Measurements from ENCODE around the gene ARHGAP6. TPM values are rescaled to one million over a fixed set of nuclear protein-coding genes. Genes with fewer than 3 reads are reported as not detected.

ARHGAP6 gene
- polyA plus RNA-seq, 1 donor = 5.1 TPM

GRCh38 chrX:11117745-11118144 lies 548.0 kb downstream of the ARHGAP6 start:
- Histone ChIP-seq H3K36me3 (ENCODE audit: control insufficient read depth, insufficient read depth, low read length) (peaks cover 64% of the 10 kb centered on the region), H3K4me3 (ENCODE audit: low read length) (no peak overlapping the region), H3K9me3 (ENCODE audit: control insufficient read depth, low read depth, low read length) (no peaks in the 10 kb centered on the region), H3K27ac (ENCODE audit: low read length) (no peak overlapping the region), H3K27me3 (ENCODE audit: control insufficient read depth, insufficient read depth, low read length) (no peaks in the 10 kb centered on the region), H3K4me1 (ENCODE audit: control insufficient read depth, insufficient read depth, low read length) (peaks cover 3% of the 10 kb centered on the region)
- WGBS (ENCODE audit: insufficient coverage, low lambda C conversion rate) = no CpG with 5 or more reads among the region's 3 CpGs
- no peak for DNase-seq

GRCh38 chrX:11113731-11114130 lies 552.0 kb downstream of the ARHGAP6 start:
- peak in 1 of 2 donors; percentile 24 for DNase-seq
- Histone ChIP-seq H3K36me3 (ENCODE audit: control insufficient read depth, insufficient read depth, low read length) (peaks cover 38% of the 10 kb centered on the region), H3K27ac (ENCODE audit: low read length) (peak overlapping the region; percentile 20)

DNA sequence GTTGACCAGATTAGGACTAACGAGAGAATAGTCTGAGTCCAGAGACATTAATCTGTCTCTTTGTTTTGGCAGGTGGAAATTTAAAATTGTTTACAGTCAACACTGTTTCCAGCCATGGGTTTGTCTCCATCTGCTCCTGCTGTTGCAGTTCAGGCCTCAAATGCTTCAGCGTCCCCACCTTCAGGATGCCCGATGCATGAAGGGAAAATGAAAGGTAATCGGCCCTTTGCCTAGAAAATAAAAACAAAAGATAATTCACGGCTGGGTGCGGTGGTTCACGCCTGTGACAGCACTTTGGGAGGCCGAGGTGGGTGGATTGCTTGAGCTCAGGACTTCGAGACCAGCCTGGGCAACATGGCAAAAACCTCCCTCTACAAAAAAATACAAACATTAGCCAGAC lies 553.8 kb downstream of the ARHGAP6 start:
- peak in 1 of 2 donors; percentile 44 for DNase-seq
- H3K36me3 ChIP-seq (ENCODE audit: control insufficient read depth, insufficient read depth, low read length) = peaks cover 26% of the 10 kb centered on the region
- peak overlapping the region; percentile 68 for H3K27ac ChIP-seq (ENCODE audit: low read length)
- H3K9me3 ChIP-seq (ENCODE audit: control insufficient read depth, low read depth, low read length) = no peaks in the 10 kb centered on the region
- WGBS (ENCODE audit: insufficient coverage, low lambda C conversion rate) = no CpG with 5 or more reads among the region's 9 CpGs
- H3K4me3 ChIP-seq (ENCODE audit: low read length) = peak overlapping the region; percentile 93
- H3K4me1 ChIP-seq (ENCODE audit: control insufficient read depth, insufficient read depth, low read length) = peaks cover 3% of the 10 kb centered on the region
- no peaks in the 10 kb centered on the region for H3K27me3 ChIP-seq (ENCODE audit: control insufficient read depth, insufficient read depth, low read length)

More at GRCh38 chrX:11113731-11114130, 552.0 kb downstream of the ARHGAP6 start:
- Histone ChIP-seq H3K27me3 (ENCODE audit: control insufficient read depth, insufficient read depth, low read length) (no peaks in the 10 kb centered on the region), H3K9me3 (ENCODE audit: control insufficient read depth, low read depth, low read length) (no peaks in the 10 kb centered on the region), H3K4me3 (ENCODE audit: low read length) (no peak overlapping the region), H3K4me1 (ENCODE audit: control insufficient read depth, insufficient read depth, low read length) (peaks cover 3% of the 10 kb centered on the region)

DNA sequence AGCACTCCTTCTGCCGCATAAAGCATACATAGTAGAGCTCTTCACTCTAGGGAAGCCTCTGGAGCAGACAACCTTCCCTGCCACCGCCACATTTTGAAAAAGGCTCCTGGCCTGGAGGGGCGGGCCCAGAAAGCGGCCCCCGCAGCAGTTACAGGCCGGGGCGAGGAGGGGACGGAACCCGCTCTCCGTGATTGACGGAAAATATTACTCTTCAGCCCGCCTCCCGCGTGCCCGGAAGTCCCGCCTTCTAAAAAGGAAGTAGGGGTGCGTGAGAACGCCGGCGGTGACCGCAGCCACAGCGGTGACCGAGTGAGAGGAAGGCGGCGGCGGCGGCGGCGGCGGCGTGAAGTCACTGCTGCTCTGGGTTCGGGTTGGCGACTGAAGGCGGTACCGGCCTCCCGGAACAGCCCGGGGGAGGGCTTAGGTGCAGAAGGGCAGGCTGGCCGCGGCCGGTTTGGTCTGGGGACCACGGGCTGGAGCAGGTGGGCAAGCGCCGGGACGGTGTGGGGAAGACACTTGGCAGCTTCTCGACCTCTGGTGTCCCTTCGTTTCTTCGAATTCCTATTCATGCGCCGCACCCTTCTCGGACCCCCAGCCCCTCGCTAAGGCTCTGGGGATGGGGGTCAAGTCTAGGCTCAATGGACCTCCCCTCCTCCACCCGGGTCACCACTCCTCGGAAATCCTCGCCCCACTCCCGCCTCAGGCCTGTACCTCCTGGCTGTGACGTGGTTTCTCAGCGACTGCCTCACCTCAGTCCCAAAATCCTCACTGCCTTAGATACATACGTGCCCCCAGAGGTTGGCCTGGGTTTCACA lies 554.5 kb downstream of the ARHGAP6 start, which contains the start of gene HCCS:
Gene HCCS, plus strand, starts transcription at position 296 of the 815 bp plus-strand sequence. CDS start 729 bp downstream, outside the sequence.
- Histone ChIP-seq H3K27ac (ENCODE audit: low read length) (peak within 1 kb of the TSS; percentile 68), H3K36me3 (ENCODE audit: control insufficient read depth, insufficient read depth, low read length) (peaks cover 22% of the 10 kb centered on the region), H3K9me3 (ENCODE audit: control insufficient read depth, low read depth, low read length) (no peaks in the 10 kb centered on the region), H3K27me3 (ENCODE audit: control insufficient read depth, insufficient read depth, low read length) (no peaks in the 10 kb centered on the region), H3K4me3 (ENCODE audit: low read length) (peak within 1 kb of the TSS; percentile 93), H3K4me1 (ENCODE audit: control insufficient read depth, insufficient read depth, low read length) (peaks cover 3% of the 10 kb centered on the region)
- WGBS (ENCODE audit: insufficient coverage, low lambda C conversion rate) = no CpG with 5 or more reads among the region's 58 CpGs
- peak; percentile 80 to 85 for DNase-seq

GRCh38 chrX:11109968-11110367 lies 555.8 kb downstream of the ARHGAP6 start:
- peaks cover 3% of the 10 kb centered on the region for H3K4me1 ChIP-seq (ENCODE audit: control insufficient read depth, insufficient read depth, low read length)
- no peak for DNase-seq
- H3K27me3 ChIP-seq (ENCODE audit: control insufficient read depth, insufficient read depth, low read length) = no peaks in the 10 kb centered on the region
- no peaks in the 10 kb centered on the region for H3K9me3 ChIP-seq (ENCODE audit: control insufficient read depth, low read depth, low read length)
- no peak overlapping the region for H3K4me3 ChIP-seq (ENCODE audit: low read length)
- peaks cover 9% of the 10 kb centered on the region for H3K36me3 ChIP-seq (ENCODE audit: control insufficient read depth, insufficient read depth, low read length)
- no CpG with 5 or more reads among the region's 2 CpGs for WGBS (ENCODE audit: insufficient coverage, low lambda C conversion rate)
- no peak overlapping the region for H3K27ac ChIP-seq (ENCODE audit: low read length)

GRCh38 chrX:11108253-11108941 lies 557.3 kb downstream of the ARHGAP6 start:
- Histone ChIP-seq H3K4me1 (ENCODE audit: control insufficient read depth, insufficient read depth, low read length) (no peaks in the 10 kb centered on the region), H3K4me3 (ENCODE audit: low read length) (no peak overlapping the region), H3K36me3 (ENCODE audit: control insufficient read depth, insufficient read depth, low read length) (no peaks in the 10 kb centered on the region), H3K27me3 (ENCODE audit: control insufficient read depth, insufficient read depth, low read length) (no peaks in the 10 kb centered on the region), H3K9me3 (ENCODE audit: control insufficient read depth, low read depth, low read length) (no peaks in the 10 kb centered on the region), H3K27ac (ENCODE audit: low read length) (no peak overlapping the region)
- 100% methylated on average over 3 of the region's 4 CpGs for WGBS (ENCODE audit: insufficient coverage, low lambda C conversion rate)
- no peak for DNase-seq

DNA sequence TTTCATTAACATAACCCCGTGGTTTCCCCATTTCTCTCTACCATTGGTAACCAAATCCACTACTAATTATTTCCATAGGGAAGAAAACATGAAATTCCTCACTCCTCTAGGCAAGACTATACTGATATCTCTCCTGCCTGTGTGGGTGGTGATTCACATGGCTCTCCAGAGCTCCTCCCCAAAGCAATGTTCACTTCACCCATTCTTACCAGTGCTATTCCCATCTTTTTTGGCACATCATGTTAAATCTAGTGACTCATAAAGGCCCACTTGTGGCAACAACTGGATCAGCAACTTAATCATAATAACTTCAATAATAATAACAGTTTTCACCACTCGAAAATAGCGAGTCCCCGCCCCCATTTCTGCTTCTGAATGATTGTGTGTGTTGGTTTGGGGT lies 560.6 kb downstream of the ARHGAP6 start:
- no peak for DNase-seq
- no peaks in the 10 kb centered on the region for H3K36me3 ChIP-seq (ENCODE audit: control insufficient read depth, insufficient read depth, low read length)
- peaks cover 4% of the 10 kb centered on the region for H3K4me1 ChIP-seq (ENCODE audit: control insufficient read depth, insufficient read depth, low read length)
- H3K4me3 ChIP-seq (ENCODE audit: low read length) = no peak overlapping the region
- no peak overlapping the region for H3K27ac ChIP-seq (ENCODE audit: low read length)
- no peaks in the 10 kb centered on the region for H3K27me3 ChIP-seq (ENCODE audit: control insufficient read depth, insufficient read depth, low read length)
- WGBS (ENCODE audit: insufficient coverage, low lambda C conversion rate) = no CpG with 5 or more reads among the region's 4 CpGs
- no peaks in the 10 kb centered on the region for H3K9me3 ChIP-seq (ENCODE audit: control insufficient read depth, low read depth, low read length)

GRCh38 chrX:11103751-11104150 lies 562.0 kb downstream of the ARHGAP6 start:
- no peaks in the 10 kb centered on the region for H3K36me3 ChIP-seq (ENCODE audit: control insufficient read depth, insufficient read depth, low read length)
- H3K4me3 ChIP-seq (ENCODE audit: low read length) = no peak overlapping the region

GRCh38 chrX:11103006-11103405 lies 562.7 kb downstream of the ARHGAP6 start:
- Histone ChIP-seq H3K36me3 (ENCODE audit: control insufficient read depth, insufficient read depth, low read length) (no peaks in the 10 kb centered on the region), H3K27me3 (ENCODE audit: control insufficient read depth, insufficient read depth, low read length) (no peaks in the 10 kb centered on the region), H3K27ac (ENCODE audit: low read length) (no peak overlapping the region), H3K4me3 (ENCODE audit: low read length) (no peak overlapping the region), H3K4me1 (ENCODE audit: control insufficient read depth, insufficient read depth, low read length) (peaks cover 6% of the 10 kb centered on the region), H3K9me3 (ENCODE audit: control insufficient read depth, low read depth, low read length) (no peaks in the 10 kb centered on the region)
- DNase-seq = no peak
- WGBS (ENCODE audit: insufficient coverage, low lambda C conversion rate) = no CpG with 5 or more reads among the region's 3 CpGs

More at GRCh38 chrX:11103751-11104150, 562.0 kb downstream of the ARHGAP6 start:
- Histone ChIP-seq H3K27me3 (ENCODE audit: control insufficient read depth, insufficient read depth, low read length) (no peaks in the 10 kb centered on the region), H3K9me3 (ENCODE audit: control insufficient read depth, low read depth, low read length) (no peaks in the 10 kb centered on the region), H3K4me1 (ENCODE audit: control insufficient read depth, insufficient read depth, low read length) (peaks cover 6% of the 10 kb centered on the region), H3K27ac (ENCODE audit: low read length) (no peak overlapping the region)
- no peak for DNase-seq
- whole genome bisulfite sequencing (ENCODE audit: insufficient coverage, low lambda C conversion rate) = no CpG with 5 or more reads among the region's 2 CpGs

GRCh38 chrX:11100281-11101035 lies 565.3 kb downstream of the ARHGAP6 start:
- H3K27ac ChIP-seq (ENCODE audit: low read length) = peak overlapping the region; percentile 80

More at GRCh38 chrX:11100281-11101035, 565.3 kb downstream of the ARHGAP6 start:
- Histone ChIP-seq H3K27me3 (ENCODE audit: control insufficient read depth, insufficient read depth, low read length) (no peaks in the 10 kb centered on the region), H3K4me1 (ENCODE audit: control insufficient read depth, insufficient read depth, low read length) (peaks cover 6% of the 10 kb centered on the region), H3K4me3 (ENCODE audit: low read length) (no peak overlapping the region), H3K36me3 (ENCODE audit: control insufficient read depth, insufficient read depth, low read length) (no peaks in the 10 kb centered on the region), H3K9me3 (ENCODE audit: control insufficient read depth, low read depth, low read length) (no peaks in the 10 kb centered on the region)
- peak; percentile 42 to 73 for DNase-seq
- WGBS (ENCODE audit: insufficient coverage, low lambda C conversion rate) = no CpG with 5 or more reads among the region's 10 CpGs

Data from large intestine (tissue), 3 donors.